A673 (cell line): ENCODE data around the gene KRTAP24-1.

ENCODE experiments used
- CTCF ChIP-seq: fragments of 300-800, 200-600 bp; sonication (generic); conservative IDR thresholded peaks from 2 replicates; pipeline ENCODE4 v1.5.1; 2017; ENCODE audit warnings: low read depth, mild to moderate bottlenecking, antibody characterized with exemption, low read length, moderate library complexity, mixed read lengths
- EZH2 ChIP-seq: fragments of 200-600 bp; sonication (generic); IDR thresholded peaks from 2 replicates; pipeline ENCODE4 v1.6.1; 2017; ENCODE audit warnings: borderline replicate concordance, low read depth, mild to moderate bottlenecking, mixed read lengths, antibody characterized with exemption, low read length; ENCODE audit not compliant: poor library complexity, severe bottlenecking

- no peak for TF ChIP-seq CTCF
- no peak for TF ChIP-seq EZH2
Observed at GRCh38 chr21:30289215-30289614, 6.5 kb upstream of the KRTAP24-1 start, which contains the start of gene KRTAP25-1.
